HL-60/S4 treated with retinoic acid at 250 ng/mL for 4 days and 3 days (cell line): ENCODE measurements around the gene RTL9.
"Not testable (repeated sequence)": the region's sequence is repeated elsewhere in the genome, so short reads cannot be mapped to it uniquely, and the experiment has no call there.

Experiments used
- in situ Hi-C: fragments of 300-500 bp; cut with MboI; formaldehyde crosslinking; loops from 2 replicates; pipeline ENCODE4 v1.7.0; 2022; ENCODE audit warnings: low sequenced_read_pairs

Gene RTL9

GRCh38 chrX:110358548-110358947, at the start of gene RTL9:
Gene RTL9 (plus strand): TSS chrX:110358848. CDS start chrX:110450618, 91,770 bp downstream.
- in situ Hi-C loops, result no loop called here

- in situ Hi-C loops, result no loop called here
Observed at GRCh38 chrX:110310000-110310790, 48.5 kb upstream of the RTL9 start.

- in situ Hi-C loops, result no loop called here
Observed at GRCh38 chrX:110310896-110311295, 47.8 kb upstream of the RTL9 start.

DNA sequence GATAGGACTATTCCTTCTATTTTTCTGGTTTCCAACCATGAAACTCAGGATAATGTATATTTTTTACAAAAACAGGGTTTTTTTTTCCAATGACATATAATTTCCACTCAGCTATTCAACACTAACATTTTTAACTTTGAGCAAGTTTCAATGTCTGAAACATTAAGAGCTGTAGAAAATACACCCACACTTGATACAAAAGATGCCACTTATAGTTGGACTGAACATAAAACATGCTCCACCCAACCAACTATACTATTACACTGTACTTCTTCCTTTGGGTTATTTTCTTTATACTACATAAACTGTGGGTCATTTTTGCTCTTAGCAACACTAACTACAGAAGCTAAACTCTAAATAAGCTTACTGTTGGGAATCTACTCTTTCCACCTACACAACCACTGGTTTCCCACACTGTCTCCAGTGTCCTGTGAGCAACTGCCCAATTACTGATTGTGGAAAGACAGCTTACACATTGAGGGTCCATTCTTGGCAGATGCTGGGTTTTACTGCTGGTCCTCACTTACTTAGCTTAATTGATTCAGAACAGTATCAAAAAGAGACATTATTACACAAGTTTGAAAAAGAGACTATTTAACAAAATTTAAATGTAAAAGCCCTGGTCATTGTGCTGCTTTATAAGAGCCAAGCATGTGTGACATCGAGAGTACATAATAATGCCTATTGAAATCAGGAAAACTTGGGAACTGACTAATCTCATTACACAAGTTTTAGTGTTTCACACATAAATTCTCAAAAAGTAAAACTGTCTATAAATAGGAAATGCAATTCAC, 47.0 kb upstream of the RTL9 start:
- in situ Hi-C loops, result no loop called here

- in situ Hi-C loops, result no loop called here
Observed at GRCh38 chrX:110315551-110315950, 43.1 kb upstream of the RTL9 start.

DNA sequence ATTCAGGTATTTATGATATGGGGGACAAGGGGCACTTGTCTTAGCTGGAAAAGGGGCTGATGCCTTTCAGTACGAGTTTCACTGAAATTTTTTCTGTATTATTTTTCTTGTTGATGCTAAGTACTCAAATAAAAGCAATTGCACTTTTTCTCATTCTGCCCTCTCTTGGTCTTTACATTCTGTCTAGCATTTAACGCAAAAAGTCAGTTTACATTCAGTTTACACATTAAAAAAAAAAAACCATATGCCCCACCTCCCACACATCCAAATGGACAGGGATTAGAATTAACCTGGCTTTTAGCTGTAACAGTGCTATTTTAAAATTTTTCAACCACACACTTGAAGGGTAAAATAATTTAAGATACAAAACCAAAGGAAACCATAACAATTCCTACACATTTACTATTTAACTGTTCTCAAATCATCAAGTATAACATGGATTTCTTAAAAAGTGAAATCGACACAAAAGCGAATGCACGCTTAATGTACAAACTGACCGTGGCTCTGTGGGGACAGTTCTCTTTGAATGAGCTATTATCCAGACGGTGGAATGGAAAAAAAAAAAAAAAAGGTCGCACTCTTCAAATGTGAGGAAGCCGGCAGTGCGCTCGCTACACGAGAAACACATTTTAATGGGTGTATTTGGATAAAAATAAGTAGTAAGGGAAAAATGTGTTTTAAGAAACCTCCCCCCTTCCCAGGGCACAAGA, 42.1 kb upstream of the RTL9 start:
- in situ Hi-C loops, result no loop called here

DNA sequence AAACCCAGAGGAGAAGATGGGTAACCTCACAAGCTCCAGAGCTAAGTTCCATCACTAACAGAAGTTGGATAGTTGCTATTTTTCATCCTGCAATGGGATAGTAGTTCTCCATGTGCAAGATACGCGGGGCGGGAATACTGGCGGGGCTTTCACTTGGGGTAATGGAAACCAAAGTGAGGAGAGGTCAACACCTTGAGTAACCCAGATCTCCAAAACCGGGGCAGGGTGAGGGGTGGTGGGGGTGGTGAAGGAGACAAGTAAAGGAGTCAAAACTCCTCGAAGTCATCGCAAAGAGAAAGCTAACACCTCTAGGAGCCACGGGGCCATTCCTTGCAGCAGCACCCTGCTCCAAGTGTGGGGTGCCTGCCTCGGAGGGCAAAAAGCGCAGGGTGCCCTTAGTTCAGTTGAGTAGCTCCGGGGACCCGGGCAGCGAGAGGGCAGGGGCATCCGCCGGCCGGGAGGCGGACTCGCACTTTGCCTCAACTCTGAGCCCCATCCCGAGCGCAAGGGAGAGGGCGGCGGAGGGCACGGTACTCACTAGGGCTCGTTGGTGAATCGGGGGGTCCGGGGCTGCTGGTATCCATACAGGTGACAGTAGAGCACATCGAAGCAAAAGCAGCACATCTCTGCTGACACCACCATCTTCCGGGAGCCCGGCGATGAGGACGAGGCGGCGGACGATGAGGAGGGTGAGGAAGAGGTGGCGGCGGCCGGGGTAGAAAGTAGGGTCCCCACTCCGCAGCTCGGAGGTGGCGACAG, 41.4 kb upstream of the RTL9 start:
- in situ Hi-C loops, result no loop called here

GRCh38 chrX:110317820-110318663, 40.6 kb upstream of the RTL9 start, which contains the start of gene AMMECR1:
Gene AMMECR1 (minus strand): TSS chrX:110318085. CDS start chrX:110318071, 14 bp downstream.
- in situ Hi-C loops, result no loop called here

DNA sequence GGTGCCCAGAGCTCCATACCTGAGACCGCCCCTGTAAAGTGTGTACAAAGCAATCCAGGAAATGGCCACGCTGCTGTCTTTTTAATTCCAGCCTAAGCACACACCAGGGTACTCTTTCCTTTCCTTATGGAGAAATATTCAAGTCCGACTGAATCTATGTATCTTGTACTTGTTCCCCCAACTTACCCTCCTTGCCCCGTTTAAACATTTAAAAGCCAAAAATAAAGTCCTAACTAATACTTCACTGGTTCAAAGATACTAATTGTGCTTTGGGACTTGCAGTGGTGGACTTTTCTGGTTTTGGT, 40.0 kb upstream of the RTL9 start:
- in situ Hi-C loops, result no loop called here

GRCh38 chrX:110320381-110320987, 38.2 kb upstream of the RTL9 start:
- in situ Hi-C loops, result no loop called here

GRCh38 chrX:110321081-110321480, 37.6 kb upstream of the RTL9 start:
- in situ Hi-C loops, result no loop called here

GRCh38 chrX:110321670-110322069, 37.0 kb upstream of the RTL9 start:
- in situ Hi-C loops, result no loop called here

DNA sequence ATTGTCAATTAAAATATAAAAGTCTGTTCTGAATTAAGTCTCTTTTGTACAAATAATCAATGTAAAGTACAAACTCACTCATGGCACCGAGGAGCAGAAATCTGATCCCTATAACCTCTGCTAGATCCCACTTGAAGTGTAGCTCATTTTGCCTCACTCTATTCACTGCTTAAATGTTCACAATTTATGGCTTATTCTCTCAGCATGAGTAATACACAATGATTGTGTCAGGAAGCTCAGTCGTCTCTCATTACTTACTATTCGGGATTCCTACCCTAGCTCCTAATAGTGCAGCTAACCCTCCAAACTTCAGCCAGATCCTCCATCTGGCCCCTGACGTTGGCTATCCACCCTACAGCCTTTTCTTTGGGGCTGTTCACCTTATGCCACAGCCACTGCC, 36.0 kb upstream of the RTL9 start:
- in situ Hi-C loops, result no loop called here

GRCh38 chrX:110326712-110327111, 31.9 kb upstream of the RTL9 start:
- in situ Hi-C loops, result no loop called here

DNA sequence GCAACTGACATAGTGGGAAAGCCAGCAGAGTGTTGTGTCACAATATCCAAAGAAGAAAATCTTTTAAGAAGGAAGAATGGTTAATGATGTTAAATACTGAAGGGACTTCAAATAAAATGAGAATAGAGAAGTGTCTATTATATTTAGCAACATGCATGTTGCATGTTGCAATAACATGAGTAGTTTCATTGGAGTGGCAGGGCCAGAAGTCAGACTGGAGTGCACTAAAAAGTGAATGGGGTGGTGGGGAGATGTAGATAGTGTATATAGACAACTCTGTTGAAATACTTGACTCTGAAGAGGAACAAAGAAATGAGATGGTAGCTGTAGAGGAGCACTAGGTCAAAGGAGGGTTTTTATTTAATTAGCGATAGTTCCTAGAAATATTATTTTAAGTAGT, 31.3 kb upstream of the RTL9 start:
- in situ Hi-C loops, result no loop called here

DNA sequence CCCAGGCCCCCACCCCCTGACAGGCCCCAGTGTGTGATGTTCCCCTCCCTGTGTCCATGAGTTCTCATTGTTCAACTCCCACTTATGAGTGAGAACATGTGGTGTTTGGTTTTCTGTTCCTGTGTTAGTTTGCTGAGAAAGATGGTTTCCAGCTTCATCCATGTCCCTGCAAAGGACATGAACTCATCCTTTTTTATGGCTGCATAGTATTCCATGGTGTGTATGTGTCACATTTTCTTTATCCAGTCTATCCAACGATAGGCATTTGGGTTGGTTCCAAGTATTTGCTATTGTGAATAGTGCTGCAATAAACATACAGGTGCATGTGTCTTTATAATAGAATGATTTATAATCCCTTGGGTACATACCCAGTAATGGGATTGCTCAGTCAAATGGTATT, 30.0 kb upstream of the RTL9 start:
- in situ Hi-C loops, result not testable (repeated sequence)

DNA sequence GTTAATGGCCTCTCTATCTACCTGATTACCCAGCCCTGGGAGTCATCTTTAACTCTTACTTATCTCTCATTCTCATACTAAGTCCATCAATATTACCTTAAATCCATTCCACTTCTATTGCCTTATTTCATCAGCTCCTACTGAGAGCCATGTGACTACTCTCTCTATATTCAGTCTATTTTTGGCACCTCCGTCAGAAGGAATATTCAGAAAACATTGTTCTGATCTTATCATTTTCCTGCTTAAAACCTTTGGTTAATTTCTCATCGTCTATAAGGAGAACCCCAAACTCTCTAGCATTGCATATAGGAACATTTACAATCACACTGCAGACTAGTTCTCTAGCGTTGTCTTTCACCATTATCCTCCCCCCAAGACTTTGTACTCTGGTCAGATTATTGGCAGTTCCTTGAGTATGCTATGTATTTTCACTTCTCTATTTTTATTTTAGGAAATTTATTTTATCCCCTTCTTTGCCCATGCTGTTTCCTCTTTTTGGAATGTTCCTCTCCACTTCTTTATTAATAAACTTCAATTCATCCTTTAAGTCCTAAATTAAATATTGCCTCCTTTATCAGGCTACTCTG, 27.1 kb upstream of the RTL9 start:
- in situ Hi-C loops, result no loop called here

DNA sequence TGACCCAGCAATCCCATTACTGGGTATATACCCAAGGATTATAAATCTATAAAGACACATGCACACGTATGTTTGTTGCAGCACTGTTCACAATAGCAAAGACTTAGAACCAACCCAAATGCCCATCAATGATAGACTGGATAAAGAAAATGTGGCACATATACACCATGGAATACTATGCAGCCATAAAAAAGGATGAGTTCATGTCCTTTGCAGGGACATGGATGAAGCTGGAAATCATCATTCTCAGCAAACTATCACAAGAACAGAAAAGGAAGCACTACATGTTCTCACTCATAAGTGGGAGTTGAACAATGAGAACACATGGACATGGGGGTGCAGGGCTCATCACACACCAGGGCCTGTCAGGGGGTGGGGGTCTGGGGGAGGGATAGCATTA, 25.2 kb upstream of the RTL9 start:
- in situ Hi-C loops, result not testable (repeated sequence)

- in situ Hi-C loops, result no loop called here
Observed at GRCh38 chrX:110338935-110339334, 19.7 kb upstream of the RTL9 start.
